Activated T-cell treated with anti-CD3 and anti-CD28 coated beads, Interleukin-2, amount 50 U/mL, for 4 hours (primary cell): ENCODE measurements around the gene HPCAL1. TPM values are rescaled to one million over a fixed set of nuclear protein-coding genes. Genes with fewer than 3 reads are reported as not detected.

ENCODE experiments used
- ATAC-seq, 2 donors: fragments of 200-7000 bp; cut with Tn5 transposase; one replicate each; pipeline ENCODE4 v1.10.0; 2021
- DNase-seq: peaks from one replicate; pipeline ENCODE4 v3.0.0-alpha.2; 2020
- H3K27me3 Mint-ChIP-seq: one replicate; pipeline ENCODE4 v1.8.0; 2021; ENCODE audit warnings: low read depth, mixed read lengths
- H3K36me3 Mint-ChIP-seq: one replicate; pipeline ENCODE4 v1.8.0; 2022; ENCODE audit warnings: mixed read lengths; ENCODE audit not compliant: insufficient read depth
- H3K4me1 Mint-ChIP-seq: one replicate; pipeline ENCODE4 v1.8.0; 2021; ENCODE audit warnings: low read depth, mixed read lengths
- H3K4me3 Mint-ChIP-seq: one replicate; pipeline ENCODE4 v1.8.0; 2021; ENCODE audit warnings: mild to moderate bottlenecking, moderate library complexity, mixed read lengths
- H3K9me3 Mint-ChIP-seq: one replicate; pipeline ENCODE4 v1.8.0; 2021; ENCODE audit warnings: mixed read lengths
- total RNA-seq, 3 donors: library from RNA; stranded (reverse); gene quantifications; one replicate each; pipeline ENCODE4 v1.2.1, GENCODE V29; 2021

HPCAL1 gene
- total RNA-seq, 3 donors from 2014 or later: 40.8 to 44.7 (median 43.3) TPM

GRCh38 chr2:10310309-10310888 lies 7.7 kb downstream of the HPCAL1 start:
- H3K36me3 Mint-ChIP-seq: no peaks in the 10 kb centered on the region
- ATAC-seq: no peak
- H3K4me3 Mint-ChIP-seq: no peak overlapping the region
- DNase-seq: no peak
- no peaks in the 10 kb centered on the region for H3K9me3 Mint-ChIP-seq
- no peaks in the 10 kb centered on the region for H3K27me3 Mint-ChIP-seq
- peaks cover 71% of the 10 kb centered on the region for H3K4me1 Mint-ChIP-seq

GRCh38 chr2:10311736-10312135 lies 9.0 kb downstream of the HPCAL1 start:
- Mint-ChIP-seq H3K27me3 (no peaks in the 10 kb centered on the region), H3K4me3 (no peak overlapping the region), H3K4me1 (peaks cover 71% of the 10 kb centered on the region), H3K9me3 (no peaks in the 10 kb centered on the region), H3K36me3 (no peaks in the 10 kb centered on the region)
- ATAC-seq (no peak), DNase-seq (no peak)

- DNase-seq (no peak), ATAC-seq (no peak)
- Mint-ChIP-seq H3K4me1 (peaks cover 67% of the 10 kb centered on the region), H3K9me3 (no peaks in the 10 kb centered on the region), H3K36me3 (no peaks in the 10 kb centered on the region), H3K4me3 (no peak overlapping the region), H3K27me3 (no peaks in the 10 kb centered on the region)
Observed at GRCh38 chr2:10312437-10312957, 9.8 kb downstream of the HPCAL1 start.

- no peak overlapping the region for H3K4me3 Mint-ChIP-seq
- ATAC-seq: no peak
- peaks cover 52% of the 10 kb centered on the region for H3K4me1 Mint-ChIP-seq
- no peak for DNase-seq
- H3K36me3 Mint-ChIP-seq: peaks cover 5% of the 10 kb centered on the region
- no peaks in the 10 kb centered on the region for H3K27me3 Mint-ChIP-seq
- H3K9me3 Mint-ChIP-seq: no peaks in the 10 kb centered on the region
Observed at GRCh38 chr2:10316336-10316735, 13.6 kb downstream of the HPCAL1 start.

DNA sequence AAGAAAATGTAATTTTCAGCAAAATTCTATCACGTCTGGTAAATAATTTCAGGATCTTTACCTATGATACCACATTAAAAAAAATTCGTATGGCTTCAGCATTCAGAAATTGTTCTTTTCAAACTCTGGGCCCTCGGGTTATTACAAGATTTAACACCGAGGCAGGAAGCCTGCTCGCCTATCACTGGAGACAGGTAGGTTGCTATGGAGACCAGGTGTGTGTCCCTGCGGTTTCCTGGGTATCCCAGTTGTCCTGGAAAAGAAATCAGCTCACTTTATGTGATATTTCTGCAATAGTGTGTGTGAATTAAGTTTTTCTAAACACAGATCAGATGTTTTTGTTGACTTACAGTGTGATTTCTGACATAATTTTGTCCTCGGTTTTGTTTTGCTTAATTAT lies 14.2 kb downstream of the HPCAL1 start:
- Mint-ChIP-seq H3K4me3 (no peak overlapping the region), H3K27me3 (no peaks in the 10 kb centered on the region), H3K4me1 (peaks cover 52% of the 10 kb centered on the region), H3K36me3 (peaks cover 8% of the 10 kb centered on the region), H3K9me3 (no peaks in the 10 kb centered on the region)
- ATAC-seq (no peak), DNase-seq (no peak)

DNA sequence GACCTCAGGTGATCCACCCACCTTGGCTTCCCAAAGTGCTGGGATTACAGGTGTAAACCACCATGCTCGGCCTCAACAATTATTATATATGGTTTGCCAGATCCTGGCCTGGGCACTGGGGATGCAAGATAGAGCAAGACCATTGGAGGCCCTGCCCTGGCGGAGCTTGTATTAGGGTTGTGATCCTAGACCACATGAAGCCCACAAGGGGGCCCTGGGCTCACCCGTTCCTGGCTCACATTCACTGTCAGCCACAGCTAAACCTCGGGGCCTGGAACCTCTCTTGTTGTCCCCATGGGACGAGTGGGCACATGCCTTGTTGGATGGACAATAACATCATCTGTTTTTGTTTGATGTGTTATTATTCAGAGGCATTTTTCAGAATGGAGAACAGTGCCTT lies 14.9 kb downstream of the HPCAL1 start:
- Mint-ChIP-seq H3K4me3 (no peak overlapping the region), H3K36me3 (peaks cover 11% of the 10 kb centered on the region), H3K9me3 (no peaks in the 10 kb centered on the region), H3K4me1 (peaks cover 55% of the 10 kb centered on the region), H3K27me3 (no peaks in the 10 kb centered on the region)
- ATAC-seq: no peak
- DNase-seq: no peak

DNA sequence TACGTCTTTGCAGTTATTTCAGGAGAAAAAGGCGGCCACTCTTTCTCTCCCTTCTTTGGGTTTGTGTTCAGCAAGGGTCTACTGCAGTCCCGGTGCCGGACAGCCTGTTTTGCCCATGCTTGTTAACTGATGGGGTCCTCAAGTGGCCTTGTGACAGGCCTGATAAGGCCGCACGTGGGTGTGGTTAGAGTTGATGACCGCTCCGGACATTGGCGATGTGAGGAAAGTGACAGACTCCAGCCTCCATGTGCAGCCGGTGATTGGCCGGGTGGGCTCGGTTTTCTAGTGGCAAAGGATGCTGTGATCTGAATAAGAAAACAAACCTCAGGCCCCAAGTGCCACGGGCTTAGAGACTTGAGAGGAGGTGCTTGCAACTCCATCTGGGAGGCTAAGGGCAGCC lies 15.6 kb downstream of the HPCAL1 start:
- Mint-ChIP-seq H3K4me1 (peaks cover 60% of the 10 kb centered on the region), H3K4me3 (no peak overlapping the region), H3K36me3 (peaks cover 14% of the 10 kb centered on the region), H3K27me3 (no peaks in the 10 kb centered on the region), H3K9me3 (no peaks in the 10 kb centered on the region)
- DNase-seq: no peak
- ATAC-seq: no peak

- Mint-ChIP-seq H3K9me3 (no peaks in the 10 kb centered on the region), H3K4me1 (peaks cover 60% of the 10 kb centered on the region), H3K4me3 (no peak overlapping the region), H3K36me3 (peaks cover 14% of the 10 kb centered on the region), H3K27me3 (no peaks in the 10 kb centered on the region)
- no peak for DNase-seq
- ATAC-seq: no peak
Observed at GRCh38 chr2:10319892-10320574, 17.3 kb downstream of the HPCAL1 start.

- peaks cover 60% of the 10 kb centered on the region for H3K4me1 Mint-ChIP-seq
- ATAC-seq (no peak), DNase-seq (no peak)
- no peak overlapping the region for H3K4me3 Mint-ChIP-seq
- peaks cover 14% of the 10 kb centered on the region for H3K36me3 Mint-ChIP-seq
- no peaks in the 10 kb centered on the region for H3K27me3 Mint-ChIP-seq
- H3K9me3 Mint-ChIP-seq: no peaks in the 10 kb centered on the region
Observed at GRCh38 chr2:10320575-10320931, 17.8 kb downstream of the HPCAL1 start.

DNA sequence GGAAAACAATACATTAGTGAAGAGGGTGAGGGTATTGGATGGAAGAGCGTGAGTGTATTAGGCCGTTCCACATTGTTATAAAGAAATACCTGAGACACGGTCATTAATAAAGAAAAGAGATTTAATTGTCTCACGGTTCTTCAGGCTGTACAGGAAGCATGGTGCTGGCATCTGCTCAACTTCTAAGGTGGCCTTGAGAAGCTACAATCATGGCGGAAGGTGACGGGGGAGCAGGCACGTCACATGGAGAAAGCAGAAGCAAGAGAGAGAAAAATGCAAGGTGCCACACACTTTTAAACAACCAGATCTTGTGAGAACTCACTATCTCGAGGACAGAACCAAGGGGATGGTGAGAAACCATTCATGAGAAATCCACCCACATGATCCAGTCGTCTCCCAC lies 18.2 kb downstream of the HPCAL1 start:
- ATAC-seq (no peak), DNase-seq (no peak)
- no peak overlapping the region for H3K4me3 Mint-ChIP-seq
- no peaks in the 10 kb centered on the region for H3K27me3 Mint-ChIP-seq
- H3K9me3 Mint-ChIP-seq: no peaks in the 10 kb centered on the region
- peaks cover 14% of the 10 kb centered on the region for H3K36me3 Mint-ChIP-seq
- H3K4me1 Mint-ChIP-seq: peaks cover 60% of the 10 kb centered on the region

DNA sequence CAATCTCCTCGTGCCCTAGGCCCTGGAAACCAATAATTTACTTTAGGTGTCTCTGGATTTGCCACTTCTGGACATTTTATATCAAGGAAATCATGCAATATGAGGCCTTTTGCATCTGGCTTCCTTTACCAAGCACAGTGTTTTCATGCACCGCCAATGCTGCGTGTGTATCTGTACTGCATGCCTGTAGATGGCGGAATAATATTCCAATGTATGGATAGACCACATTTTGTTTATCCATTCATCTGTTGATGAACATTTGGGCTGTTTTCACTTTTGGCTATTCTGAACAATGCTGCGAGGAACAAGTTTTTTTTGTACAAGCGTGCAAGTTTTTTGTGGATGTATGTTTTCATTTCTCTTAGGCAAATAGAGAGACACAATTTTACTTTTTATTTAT lies 18.9 kb downstream of the HPCAL1 start:
- H3K36me3 Mint-ChIP-seq: peaks cover 14% of the 10 kb centered on the region
- no peaks in the 10 kb centered on the region for H3K27me3 Mint-ChIP-seq
- peaks cover 60% of the 10 kb centered on the region for H3K4me1 Mint-ChIP-seq
- ATAC-seq (no peak), DNase-seq (no peak)
- no peaks in the 10 kb centered on the region for H3K9me3 Mint-ChIP-seq
- no peak overlapping the region for H3K4me3 Mint-ChIP-seq

- Mint-ChIP-seq H3K4me1 (peaks cover 63% of the 10 kb centered on the region), H3K9me3 (no peaks in the 10 kb centered on the region), H3K4me3 (no peak overlapping the region), H3K36me3 (peaks cover 14% of the 10 kb centered on the region), H3K27me3 (no peaks in the 10 kb centered on the region)
- DNase-seq: no peak
- ATAC-seq: no peak
Observed at GRCh38 chr2:10322481-10322880, 19.8 kb downstream of the HPCAL1 start.

- peaks cover 67% of the 10 kb centered on the region for H3K4me1 Mint-ChIP-seq
- H3K4me3 Mint-ChIP-seq: no peak overlapping the region
- H3K9me3 Mint-ChIP-seq: no peaks in the 10 kb centered on the region
- H3K27me3 Mint-ChIP-seq: no peaks in the 10 kb centered on the region
- peaks cover 14% of the 10 kb centered on the region for H3K36me3 Mint-ChIP-seq
- DNase-seq: no peak
- ATAC-seq: no peak
Observed at GRCh38 chr2:10322973-10323372, 20.3 kb downstream of the HPCAL1 start.

DNA sequence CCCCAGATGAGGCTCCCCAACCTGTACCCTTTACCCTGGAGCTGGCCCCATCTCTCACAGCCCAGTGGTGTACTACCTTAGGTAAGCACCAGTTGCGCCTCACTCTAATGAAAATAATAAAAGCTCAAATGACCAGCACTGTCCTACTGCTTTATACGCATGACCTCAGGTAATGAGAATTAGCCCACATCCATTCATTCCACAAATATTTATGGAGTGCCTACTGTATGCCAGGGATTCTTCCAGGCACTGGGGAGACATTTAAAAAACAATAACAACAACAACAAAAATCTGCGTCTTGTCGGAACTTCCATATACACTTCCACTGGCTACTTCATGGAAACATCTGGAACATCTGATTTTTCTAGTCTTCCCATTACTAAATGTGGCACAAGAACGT lies 20.8 kb downstream of the HPCAL1 start:
- peaks cover 71% of the 10 kb centered on the region for H3K4me1 Mint-ChIP-seq
- ATAC-seq (no peak), DNase-seq (no peak)
- H3K9me3 Mint-ChIP-seq: no peaks in the 10 kb centered on the region
- H3K27me3 Mint-ChIP-seq: no peaks in the 10 kb centered on the region
- no peak overlapping the region for H3K4me3 Mint-ChIP-seq
- H3K36me3 Mint-ChIP-seq: peaks cover 14% of the 10 kb centered on the region

DNA sequence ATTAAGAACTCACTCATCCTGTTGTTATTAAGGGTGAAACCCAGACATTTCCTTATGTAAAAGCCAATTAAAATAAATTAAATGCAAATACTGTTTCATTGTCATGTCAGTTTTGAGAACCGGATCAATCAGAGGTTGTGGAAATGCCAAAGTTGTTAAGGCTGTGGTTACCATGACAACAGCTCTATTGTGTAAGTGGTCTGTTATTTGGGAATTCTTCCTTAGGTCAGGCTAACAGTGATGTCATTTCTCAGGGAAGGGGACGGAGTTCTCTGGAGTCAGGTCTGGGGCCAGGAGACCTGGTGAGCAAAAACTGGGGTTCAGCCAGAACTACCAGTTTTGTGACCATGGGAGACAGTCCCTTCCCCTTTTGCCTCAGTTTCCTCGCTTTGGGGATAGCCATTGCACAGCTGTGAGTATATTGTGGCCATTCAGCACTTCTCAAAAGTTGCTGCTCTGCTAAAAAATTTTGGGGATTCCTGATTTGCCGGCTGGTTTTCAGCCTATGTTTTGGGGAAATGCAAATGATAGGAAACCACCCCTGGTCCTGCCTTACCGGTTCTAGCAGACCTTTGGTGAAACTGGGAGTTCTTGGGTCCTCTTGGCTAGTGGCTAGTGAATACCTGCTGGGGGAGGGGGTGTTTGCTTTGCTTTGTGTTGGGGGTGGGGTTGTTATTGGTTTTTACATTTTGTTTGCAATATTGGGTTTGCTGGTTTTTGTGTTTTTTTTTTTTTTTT lies 21.6 kb downstream of the HPCAL1 start:
- peaks cover 73% of the 10 kb centered on the region for H3K4me1 Mint-ChIP-seq
- no peak for ATAC-seq

More for the DNA sequence above, 21.6 kb downstream of the HPCAL1 start:
- Mint-ChIP-seq H3K36me3 (peaks cover 14% of the 10 kb centered on the region), H3K4me3 (no peak overlapping the region), H3K27me3 (no peaks in the 10 kb centered on the region), H3K9me3 (no peaks in the 10 kb centered on the region)
- DNase-seq: no peak
